Activated CD4-positive, alpha-beta T cell treated with anti-CD3 and anti-CD28 coated beads, Interleukin-2, amount 50 U/mL, for 48 hours (primary cell): ENCODE measurements around the gene SEC11A.
"Not testable (repeated sequence)": the region's sequence is repeated elsewhere in the genome, so short reads cannot be mapped to it uniquely, and the experiment has no call there.

Experiments
- DNase-seq, 2 experiments: peaks; one replicate each; pipeline ENCODE4 v3.0.0-alpha.2; 2020

The SEC11A gene

DNA sequence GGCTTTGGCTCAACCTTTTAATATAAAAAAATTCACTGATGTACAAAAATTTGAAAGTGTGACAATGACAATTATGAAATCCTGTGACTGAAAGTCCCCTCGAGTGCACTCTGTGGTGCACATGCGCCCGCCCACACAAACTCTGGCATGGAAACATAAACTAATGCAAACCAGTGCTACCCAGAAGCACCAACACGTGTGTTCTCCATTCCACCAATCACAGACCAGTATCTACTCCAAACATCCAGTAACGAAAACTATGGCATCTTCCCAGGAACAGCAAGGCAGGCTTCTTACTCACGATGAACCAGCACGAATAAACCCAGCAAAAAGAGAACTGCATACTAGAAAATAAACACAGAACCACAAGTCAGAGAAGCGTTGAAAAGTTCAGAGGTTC is 46.2 kb downstream of the SEC11A start:
- peak; percentile 61 to 67 for DNase-seq

DNA sequence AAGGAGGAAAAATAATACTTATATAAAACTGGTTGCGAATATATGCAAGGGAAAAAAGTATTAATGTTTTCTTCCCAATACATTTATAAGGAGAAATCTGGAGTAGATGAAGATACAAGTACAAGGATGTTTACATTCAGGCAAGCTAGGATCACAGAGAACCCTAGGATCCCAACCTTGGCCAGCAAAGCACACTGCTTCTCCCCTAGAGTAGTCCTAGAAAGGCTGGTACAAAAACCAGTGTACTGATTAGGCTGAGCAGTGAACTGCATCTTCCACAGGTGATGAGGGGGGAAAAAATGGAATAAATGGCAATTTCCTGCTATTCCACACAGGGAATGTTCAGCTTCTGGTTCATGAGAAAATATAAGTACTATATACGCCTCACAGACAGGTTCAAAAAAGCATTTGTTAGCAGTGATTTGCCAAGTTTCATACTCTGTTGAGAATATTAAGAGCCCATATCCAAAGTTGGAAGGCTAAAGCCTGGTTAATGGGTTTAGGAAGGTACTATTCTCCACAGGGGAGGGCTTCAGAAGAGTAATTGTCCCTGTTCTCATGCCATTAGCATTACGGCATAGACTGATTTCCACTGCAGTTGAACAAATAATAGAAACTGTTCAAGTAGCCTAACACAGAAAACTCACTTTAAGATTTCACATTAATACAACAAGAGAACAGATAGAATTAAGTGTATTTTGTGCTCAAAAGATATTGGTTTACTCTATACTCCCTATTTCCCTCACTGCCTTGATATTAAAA is 47.5 kb downstream of the SEC11A start:
- DNase-seq = no peak

DNA sequence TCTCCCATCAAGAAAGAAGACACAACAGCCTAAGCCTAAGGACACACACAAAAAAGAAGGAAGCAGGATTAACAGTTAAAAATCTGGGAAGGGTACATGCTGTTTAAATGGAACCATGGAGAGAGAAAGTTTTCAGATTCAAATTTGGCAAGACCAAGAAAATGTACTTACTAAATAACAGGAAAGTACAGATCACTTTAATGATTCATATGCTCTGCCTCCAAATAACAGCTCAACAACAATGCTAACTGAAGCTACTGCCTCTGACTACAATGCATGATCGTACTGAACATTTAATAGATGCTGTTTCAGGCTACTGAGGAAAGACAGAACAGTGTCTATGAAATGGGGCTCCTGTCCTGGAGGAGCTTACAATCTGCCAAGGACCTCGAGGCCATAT is 49.6 kb downstream of the SEC11A start:
- no peak for DNase-seq

DNA sequence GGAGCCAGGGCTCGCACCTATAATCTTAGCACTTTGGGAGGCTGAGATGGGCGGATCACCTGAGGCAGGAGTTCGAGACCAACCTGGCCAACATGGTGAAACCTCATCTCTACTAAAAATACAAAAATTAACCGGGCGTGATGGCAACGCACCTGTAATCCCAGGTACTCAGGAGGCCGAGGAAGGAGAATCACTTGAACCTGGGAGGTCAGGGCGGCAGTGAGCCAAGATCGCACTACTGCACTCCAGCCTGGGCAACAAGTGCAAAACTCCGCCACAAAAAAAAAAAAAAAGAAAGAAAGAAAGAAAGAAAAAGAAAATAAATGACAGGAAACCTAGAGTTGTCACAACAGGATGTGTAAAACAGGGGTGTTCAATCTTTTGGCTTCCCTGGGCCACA is 54.9 kb downstream of the SEC11A start:
- no peak for DNase-seq

DNA sequence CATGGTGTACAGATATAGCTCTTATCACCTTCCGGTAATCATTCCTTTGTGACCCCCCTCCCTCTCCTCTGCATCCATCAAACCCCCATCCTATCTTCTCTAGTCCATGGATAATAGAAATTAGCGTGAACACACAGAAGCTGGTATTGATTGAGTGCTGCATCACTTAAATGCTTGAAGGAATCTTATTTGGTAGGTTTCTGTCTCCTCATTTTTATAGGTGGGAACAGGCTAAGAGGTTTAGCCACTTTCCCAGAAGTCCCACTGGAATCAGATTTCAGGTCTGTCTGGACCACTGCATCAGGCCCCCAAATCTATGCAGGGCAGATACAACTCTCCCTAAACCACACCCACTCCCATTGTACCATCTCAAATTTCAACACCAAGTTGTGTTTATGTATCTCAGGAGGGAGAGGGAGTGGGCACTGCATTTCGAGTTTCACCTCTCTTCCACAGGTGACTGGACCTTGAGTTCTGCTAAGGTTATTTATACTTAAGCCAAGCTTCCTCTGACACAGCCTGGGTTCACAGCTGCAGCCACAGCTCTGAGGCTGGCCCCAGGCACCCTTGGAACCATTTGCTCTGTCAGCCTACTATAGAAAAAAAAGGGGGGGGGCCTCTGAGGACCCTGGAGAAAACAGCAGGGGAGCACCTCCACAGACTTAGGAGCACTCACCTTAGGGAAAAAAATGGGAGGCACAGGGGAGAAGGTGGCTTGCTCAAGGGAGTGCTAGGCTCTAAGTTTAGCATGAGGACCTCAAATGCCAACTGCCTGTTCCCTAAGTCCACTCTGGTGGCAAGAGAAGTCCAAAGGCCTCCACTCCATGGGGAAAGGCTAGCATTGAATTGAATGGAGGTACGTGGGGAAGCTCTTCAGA is 55.8 kb downstream of the SEC11A start:
- DNase-seq = no peak

DNA sequence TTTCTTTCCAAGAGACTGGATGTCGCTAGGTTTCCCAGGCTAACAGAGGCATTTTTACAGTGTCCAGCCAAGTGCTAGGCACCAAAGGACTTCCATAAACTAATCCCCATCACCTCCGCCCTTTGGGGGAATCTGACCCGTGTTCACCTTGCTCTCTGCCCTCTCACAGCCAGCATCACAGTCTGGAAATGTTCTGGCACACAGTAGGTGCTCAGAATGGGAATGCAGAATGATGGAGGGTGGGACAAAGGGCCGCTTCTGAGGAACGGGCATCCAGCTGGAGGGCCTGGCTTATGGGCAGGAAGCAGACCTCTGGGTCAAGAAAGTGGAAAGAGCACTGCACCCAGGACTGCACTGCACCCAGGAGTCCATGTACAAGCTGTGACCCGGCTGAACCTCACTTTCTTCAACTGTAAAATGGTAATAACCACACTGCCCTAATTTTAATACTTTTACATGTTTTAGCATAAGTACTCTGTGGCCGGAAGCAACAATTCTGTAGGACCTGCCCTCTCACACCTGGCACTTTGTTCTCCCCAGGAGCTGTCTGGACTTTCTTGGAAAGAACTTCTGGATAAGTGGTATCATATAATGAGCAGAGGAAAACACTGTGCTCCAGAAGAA is 57.0 kb downstream of the SEC11A start:
- DNase-seq = no peak

DNA sequence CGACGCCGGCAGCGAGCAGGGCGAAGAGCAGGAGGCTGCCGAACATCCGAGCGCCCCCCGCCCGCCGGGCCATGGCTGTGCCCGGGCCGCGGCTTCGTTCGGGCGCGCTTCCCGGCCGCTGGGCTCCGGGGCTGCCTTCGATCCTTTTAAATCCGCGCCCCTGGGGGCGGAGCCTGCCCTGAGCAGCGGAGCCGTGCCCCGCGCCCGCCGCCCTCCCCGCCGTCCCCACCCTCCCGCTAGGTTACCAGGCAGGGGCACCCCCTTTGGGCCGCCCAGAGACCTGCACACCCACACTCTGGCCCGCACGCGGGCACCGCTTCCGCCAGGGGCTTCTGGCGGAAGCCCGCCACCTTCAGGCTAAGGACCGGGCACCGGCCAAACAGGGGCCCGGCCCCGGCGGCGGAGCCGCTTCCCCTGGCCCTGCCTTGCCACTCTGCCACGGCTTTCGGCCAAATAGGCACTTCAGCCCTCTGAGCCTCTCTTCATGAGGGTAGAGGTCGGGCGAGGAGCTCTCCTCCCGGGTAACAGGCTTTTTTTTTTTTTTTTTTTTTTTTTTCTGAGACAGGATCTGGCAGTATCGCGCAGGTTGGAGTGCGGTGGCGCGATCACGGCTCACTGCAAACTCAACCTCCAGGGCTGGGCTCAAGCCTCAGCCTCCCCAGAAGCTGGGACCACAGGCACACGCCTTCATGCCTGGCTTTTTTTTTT is 57.7 kb downstream of the SEC11A start, which contains the start of gene NMB:
TSS of gene NMB (minus strand) at position 120 of the 708 bp plus-strand sequence. CDS start at position 73, 47 bp downstream.
- peak; percentile 81 to 84 for DNase-seq

DNA sequence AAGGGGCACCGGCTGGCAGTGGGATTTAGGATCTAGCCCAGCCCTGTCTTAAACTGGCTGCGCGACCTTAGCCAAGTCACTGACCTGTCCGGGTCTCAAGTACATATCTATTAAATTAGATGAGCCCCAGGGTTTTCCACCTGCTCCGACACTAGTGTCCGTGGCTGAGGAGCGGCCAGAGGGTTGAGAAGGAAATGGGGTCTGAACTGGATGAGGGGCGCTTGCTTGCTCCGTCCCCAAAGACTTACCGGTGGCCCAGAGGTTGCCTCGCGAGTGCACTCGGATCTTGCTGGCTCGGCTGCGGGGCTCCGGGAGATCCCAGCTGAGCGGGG is 58.2 kb downstream of the SEC11A start:
- no peak for DNase-seq

DNA sequence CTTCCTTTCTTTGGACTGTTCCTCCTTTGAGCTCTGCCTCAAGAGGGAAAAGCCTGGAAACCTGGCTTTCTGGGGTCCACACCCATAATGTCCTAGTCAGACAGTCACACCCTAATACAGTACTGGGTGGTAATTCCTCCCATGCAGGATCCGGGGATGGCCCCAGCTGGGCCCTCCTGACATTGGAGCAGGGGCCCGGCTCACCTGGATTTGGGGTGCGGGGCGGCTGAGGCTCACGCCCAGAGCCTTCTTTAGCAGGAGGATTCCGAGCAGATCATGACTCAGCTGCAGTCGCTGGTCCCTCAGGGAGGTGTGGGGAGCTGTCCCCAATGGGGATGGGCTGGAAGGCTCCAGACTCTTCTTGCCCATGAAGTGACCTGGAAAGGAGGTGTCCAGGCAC is 59.0 kb downstream of the SEC11A start:
- DNase-seq = no peak

DNA sequence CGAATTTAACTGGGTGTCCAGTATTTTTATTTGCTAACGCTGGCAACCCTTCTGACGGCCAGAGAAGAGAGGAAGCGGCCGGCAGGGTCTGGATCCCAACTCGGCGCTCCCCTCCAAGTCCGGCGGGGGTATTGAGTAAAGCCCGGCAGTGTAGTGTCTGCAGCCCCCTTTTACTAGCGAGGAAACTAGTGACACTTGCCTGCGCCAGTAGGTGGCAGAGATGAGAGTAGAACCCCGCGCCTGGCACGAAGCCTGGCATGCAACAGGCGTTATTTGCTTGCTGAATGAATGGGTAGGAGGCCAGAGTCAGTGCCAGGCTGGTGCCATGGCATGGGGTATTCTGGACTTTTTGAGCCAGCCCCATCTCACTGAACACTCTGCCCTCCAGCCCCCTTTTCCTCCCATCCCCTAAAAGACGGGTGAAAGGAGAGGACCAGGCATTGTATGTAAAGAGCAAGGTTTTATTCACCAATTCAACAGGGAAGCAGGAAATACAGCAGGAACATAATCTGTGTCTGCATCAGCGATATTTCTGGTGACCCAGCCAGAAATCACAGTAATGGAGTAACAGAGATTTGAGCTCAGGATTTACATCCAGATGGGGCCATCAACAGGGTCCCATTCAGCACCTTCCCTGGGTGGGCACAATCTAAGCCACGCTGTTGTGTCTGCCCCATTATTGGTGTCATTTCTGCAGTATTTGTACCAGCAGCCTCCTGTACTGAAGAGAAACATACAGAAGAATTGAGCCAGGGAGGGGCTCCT is 61.1 kb downstream of the SEC11A start:
- DNase-seq = peak; percentile 77 to 83

DNA sequence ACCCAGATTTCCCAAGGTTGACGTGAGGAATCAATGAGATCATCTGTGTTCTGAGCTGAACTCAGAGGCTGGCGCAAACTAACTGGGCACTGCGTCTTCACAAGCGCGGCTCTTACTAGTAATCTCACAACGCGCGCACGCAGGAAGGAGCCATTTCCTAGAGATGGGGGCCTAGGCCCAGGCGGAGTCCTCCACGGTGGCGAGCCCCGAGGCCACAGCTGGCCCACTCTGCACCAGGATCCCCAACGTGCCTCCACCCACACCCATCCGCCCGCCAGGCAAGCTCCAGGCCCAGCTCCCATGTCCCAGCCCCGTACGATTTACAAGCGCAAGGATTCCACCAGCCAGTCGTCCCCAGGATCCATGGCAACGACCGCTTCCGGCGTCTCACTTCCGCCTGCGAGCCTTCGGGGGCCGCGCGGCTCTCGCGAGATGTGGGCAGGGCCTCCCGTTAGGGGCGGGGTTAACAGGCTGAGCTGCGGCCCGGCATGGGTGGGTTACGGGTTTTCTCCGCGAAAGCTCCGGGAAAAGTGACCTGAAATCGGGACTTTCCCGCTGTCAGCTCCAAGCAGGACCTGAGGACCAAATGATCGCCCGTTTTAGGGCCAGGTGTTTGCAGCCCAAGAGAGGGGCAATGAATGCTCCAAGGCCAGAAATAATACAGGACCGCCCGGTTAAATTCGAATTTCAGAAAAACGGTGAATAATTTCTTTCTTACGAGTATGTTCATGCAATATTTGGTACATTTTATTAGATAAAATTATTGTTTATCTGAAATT is 61.8 kb downstream of the SEC11A start, which contains the start of gene WDR73:
TSS of gene WDR73 (minus strand) at position 374 of the 779 bp plus-strand sequence. CDS start at position 365, 9 bp downstream.
- DNase-seq = peak; percentile 97 to 98

DNA sequence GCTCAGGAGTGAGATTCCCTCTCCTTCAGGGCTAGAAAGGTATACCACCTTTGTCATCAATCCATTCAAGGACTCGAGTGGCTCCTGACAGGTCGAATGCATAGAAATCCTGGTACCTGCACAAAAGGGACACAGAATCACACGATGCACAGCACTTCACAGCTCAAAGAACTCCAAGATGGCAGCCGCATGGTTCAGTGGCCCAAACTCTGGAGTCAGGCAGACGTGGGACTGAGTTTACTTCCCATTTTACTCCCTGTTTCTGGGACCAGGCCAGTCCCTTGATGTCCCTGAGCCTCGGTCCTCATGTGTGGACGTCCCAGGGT is 62.4 kb downstream of the SEC11A start:
- DNase-seq = no peak

DNA sequence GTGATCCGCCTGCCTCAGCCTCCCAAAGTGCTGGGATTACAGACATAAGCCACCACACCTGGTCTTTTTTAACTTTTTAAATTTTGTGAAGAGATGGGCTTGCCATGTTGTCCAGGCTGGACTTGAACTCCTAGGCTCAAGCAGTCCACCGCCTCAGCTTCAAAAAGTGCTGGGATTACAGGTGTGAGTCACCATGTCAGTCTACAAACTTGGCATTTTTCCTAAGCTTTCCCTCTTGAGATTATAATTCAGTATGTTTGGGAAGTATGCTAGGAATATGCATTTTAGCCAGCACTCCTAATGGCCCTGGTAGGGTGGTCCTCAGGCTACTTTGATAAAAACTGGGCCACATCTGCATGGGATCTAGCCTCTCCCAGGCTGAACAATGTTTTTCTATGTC is 66.2 kb downstream of the SEC11A start:
- no peak for DNase-seq

DNA sequence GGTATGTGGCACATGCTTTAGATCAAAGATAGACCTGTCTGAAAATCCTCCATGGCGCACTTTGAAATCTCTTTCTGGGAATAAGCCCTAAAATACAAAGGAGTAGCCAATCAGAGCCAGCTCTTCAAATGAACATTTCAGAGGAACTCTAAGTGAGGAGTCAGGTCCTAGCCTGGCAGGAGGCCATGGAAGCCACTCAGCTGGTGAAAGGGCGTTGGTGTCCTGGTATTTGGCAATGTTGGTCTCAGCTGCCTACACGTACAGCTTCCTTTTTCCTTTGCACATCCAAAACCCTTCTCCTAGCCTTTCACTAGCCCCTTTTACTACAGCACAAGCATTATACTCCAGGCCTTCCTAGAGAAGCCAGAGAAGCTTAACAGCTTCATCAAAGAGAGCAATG is 67.4 kb downstream of the SEC11A start:
- DNase-seq = no peak

DNA sequence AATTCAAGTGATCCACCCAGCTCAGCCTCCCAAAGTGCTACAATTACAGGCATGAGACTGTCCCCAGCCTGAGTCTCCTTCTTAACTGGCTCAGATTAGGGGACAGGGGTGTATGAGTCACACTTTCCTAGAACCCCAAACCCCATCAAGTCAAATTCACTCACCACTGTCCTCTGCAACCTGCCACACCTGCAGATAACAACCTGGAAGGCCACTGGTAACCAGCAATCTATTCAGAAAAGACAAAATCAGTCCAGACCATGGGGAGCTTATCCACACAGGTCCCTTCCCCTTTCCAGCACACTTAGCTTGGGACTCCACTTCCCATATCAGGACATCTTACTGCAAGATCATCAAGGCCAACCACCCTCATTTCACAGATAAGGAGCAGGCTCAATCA is 68.2 kb downstream of the SEC11A start:
- no peak for DNase-seq

DNA sequence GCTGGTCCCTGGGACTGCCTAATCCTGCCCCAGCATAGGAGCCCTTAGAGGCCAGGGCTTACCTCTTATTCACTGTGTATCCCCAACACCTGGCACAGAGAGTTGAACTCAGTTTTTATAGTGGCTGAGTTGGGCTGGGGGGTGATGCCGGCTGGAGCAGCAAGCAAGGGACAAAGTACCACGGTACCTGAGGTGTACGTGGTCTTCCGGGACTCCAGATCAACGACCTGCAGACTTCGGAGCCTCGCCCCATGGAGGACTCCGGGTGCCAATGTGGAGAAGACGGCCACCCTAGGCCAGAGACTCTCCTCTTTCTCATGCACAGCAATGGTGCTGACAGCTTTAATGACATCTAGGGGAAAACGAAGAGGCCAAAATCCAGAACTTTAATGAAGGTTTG is 69.9 kb downstream of the SEC11A start:
- no peak for DNase-seq

DNA sequence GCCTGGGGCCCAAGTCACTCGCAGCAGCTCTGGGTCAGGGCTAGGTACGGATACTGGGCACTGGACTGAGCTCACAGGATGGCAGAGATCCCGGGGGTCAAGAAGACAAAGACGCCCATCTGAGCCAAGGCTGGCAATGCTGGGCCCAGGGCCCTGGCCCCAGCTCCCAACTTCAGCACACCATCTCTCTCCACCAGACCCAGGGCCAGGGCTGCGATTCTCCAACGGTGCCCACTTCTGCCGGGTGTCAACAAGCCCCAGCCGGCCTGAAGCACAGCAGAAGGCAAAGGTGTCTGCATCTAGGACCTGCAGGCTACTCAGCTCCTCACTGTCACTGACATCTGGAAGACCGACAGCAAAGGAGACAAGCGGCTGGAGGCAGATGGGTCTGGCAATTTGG is 70.4 kb downstream of the SEC11A start:
- no peak for DNase-seq

DNA sequence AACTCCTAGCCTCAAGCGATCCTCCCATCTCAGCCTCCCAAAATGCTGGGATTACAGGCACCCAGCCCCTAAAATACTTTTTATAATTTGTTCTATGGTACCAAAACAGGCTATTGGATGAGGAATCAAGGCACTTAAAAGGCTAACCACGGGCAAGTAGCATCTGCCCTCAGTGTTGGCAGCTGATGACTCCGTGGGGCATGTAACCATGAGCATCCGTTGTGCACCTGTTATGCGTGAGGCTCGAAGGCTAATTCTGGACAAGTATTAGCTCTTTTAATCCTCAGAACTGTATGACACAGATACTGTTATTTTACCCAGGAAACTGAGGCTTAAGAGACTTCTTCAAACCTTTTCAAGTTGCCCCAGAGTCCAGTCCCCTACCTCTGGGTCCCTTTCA is 72.1 kb downstream of the SEC11A start:
- DNase-seq = no peak

DNA sequence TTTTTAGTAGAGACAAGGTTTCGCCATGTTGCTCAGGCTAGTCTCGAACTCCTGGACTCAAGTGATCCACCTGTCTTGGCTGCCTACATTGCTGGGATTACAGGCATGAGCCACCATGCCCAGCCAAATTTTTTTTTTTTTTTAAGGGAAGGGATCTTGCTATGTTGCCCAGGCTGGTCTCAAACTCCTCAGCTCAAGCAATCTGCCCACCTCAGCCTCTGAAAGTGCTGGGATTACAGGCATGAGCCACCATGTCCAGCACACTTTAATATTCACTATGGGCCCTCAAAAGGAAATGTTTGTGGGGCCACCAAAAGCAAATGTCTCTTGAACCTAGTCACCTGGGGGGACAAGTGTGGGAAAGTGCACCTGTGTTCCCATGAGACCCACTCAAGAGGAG is 73.3 kb downstream of the SEC11A start:
- not testable (repeated sequence) for DNase-seq

DNA sequence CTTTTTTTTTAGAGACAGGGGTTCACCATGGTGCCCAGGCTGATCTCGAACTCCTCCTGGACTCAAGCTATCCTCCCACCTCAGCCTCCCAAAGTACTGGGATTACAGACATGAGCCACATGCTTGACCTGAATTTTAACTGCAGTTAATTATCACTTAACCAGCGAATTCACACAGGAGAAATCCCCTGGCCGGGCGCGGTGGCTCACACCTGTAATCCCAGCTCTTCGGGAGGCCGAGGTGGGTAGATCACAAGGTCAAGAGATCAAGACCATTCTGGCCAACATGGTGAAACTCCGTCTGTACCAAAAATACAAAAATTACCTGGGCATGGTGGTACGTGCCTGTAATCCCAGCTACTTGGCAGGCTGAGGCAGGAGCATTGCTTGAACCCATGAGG is 74.1 kb downstream of the SEC11A start:
- DNase-seq = not testable (repeated sequence)

DNA sequence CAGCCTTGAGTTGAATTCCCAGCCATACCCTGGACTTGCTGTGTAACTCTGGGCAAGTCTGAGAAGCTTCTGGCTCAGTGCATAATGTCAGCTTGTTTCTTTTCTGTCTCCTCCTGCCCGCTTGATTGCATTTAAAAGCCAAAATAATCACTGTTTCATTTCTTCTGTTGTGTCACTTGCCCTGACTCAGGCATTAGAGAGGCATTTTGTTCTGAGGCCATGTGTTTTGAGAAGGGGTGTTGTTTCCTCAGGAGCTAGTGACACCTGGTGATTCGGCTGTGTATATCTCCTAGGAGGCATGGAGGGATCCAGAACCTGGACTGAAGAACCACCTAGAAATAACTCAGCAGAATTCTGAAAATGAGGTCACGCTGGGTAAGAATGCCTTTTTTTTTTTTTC is 77.8 kb downstream of the SEC11A start:
- DNase-seq = no peak
